ENCODE data around the gene ZNF512.

The ZNF512 gene

DNA sequence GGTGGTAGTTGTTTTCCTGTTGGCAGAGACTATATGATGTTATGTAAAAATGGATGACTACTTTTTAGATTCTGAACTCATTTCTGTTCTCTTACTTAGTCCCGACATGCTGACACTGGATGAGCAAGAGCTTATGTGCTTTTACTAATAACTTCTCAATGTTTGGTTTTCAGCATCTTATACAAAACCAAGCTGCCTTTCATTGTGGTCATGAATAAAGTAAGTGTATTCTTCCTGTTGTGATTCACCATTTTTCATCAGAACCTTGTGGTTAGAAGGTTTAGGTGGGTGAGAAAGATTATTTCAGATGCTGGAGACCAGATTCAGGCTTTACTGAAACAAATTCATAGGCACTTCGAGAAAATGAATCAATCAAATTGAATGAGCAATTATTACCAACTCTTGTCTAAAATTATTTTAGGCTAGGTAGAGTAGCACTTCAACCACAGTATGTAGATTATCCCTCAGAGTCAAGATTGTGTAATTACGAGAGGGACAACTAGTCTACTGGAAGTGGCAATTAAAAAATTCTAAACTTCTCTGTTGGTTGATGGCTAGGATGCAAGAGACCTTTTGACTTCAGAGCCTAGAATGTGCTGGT lies 55.3 kb downstream of the ZNF512 start:
- no peak for DNase-seq

GRCh38 chr2:27638709-27639108 lies 55.9 kb downstream of the ZNF512 start:
- DNase-seq, result no peak

DNA sequence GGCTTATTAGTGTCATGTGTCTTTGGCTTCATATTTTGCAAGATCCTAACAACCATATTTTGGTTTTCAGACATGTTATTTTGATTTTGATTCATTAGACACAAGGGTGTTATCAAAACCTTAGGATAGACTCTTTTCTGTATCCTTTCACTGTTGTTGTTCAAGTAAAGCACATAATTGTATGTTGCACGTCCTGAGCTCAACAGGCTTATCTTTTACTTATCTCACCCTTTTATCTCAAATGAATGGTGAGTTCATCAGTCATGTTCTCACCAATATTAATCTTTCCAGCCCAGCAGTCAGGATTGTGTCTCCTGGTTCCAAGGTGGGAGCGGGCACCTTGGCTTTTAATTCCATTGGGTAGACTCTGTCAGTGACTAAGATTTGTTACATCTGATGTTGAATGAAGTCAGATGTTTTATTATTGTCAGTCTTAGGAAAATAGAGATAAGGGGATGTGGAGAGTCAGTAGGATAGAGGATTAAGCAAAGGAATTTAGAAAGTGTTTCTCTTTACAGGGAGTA lies 57.9 kb downstream of the ZNF512 start:
- DNase-seq, result no peak

DNA sequence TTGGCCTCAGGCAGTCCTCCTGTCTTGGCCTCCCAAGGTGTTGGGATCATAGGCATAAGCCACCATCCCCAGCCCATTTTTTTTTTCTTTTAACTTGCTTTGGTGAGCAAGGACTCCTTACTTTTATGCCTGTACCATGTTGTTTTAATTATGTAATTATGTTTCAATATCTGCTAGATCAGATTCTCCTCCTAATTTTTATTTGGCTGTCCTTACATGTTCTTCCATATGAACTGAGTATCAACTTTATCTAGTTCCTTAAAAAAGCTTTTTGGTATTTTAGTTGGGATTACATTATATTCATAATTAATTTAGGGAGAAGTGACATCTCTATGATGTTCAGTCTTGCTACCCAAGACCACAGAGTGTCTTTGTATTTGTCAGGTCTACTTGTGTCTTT lies 62.4 kb downstream of the ZNF512 start:
- no peak for DNase-seq

DNA sequence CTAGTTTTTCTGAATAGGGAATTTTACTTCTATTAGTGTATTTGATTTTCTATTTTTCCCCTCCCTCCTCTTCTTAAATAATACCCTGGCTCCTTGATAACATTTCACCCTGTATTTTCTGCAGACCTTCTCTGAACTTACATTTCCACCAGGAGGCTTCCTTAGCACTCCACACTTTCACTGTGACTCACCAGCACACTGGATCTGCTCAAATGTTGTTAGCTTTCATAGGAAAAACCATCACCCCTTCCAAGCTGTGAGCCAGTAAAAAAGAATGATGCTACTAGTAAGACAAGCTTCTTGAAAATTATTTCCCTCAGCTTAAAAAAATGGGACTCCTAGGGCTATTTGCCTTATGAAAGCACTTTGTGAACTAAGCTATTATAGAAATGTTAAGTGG lies 64.4 kb downstream of the ZNF512 start:
- DNase-seq, result no peak

DNA sequence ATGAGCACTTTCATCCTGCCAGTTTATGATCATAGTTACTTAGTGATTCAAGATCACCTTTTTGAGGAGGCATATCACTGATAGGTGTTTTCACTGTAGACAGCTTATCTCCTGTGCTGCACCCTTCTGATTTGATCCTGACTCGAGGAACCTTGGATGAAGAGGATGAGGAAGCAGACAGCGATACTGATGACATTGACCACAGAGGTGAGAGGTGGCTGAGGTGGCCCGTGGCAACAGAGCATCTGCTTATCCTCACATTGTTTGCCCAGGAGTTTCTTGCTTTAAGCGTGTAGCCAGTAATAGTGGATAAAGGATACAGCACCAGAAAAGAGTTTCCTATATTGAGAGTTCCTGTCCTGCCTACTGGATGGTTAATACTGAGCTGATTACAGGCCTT lies 64.9 kb downstream of the ZNF512 start:
- no peak for DNase-seq

DNA sequence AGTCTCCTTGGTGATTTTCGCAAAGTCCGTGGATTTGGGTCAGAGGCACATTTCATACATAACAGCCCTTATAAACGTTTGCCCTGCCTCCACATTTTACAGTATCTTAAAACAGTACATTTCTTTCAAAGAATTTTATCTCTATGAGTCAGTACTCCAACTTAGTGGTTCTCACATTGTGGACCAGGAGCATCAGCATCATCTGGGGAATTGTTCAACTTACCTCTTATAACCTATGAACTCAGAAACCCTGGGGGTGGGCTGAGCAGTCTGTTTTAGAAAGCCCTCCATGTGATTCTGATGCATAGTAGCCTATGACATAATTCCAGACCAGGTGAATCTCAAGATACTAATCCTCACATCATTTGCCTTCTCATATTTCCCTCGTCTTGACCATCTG lies 68.2 kb downstream of the ZNF512 start:
- no peak for DNase-seq

DNA sequence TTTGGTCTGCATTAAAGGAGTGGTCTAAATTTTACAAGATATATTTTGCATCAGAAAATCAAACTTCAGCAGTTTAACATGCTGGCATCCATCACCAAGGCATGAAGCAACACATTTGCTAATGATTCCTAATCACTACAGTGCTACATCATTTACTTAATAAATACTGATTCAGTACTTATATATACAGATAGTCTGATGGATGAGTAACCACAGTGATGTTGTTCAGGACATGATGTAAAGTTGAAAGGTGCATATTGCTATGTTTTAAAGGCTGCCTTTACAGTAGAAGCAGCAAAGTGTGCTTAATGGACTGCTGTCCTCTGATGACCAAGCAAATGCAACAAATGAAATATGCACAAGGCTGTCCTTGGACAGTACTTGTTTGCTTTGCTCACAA lies 69.5 kb downstream of the ZNF512 start:
- no peak for DNase-seq

DNA sequence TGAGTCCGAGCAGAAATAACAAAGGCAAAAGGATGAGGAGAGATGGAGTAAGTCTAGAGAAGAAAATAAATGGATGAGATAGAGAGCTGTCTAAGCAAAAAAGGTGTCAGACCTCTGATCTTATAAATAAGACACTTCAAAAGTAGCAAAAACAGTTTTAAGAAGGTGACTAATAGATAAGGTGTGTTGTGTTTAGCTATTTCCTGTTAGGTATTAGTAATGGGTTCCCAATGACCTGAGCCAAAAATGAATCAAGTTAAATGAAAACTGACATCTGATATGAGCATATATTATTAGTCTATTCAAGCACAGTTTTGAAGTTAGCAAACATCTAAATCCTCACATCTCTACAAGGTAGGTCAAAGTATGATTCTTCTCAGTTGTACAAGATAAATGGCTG lies 69.9 kb downstream of the ZNF512 start:
- no peak for DNase-seq

DNA sequence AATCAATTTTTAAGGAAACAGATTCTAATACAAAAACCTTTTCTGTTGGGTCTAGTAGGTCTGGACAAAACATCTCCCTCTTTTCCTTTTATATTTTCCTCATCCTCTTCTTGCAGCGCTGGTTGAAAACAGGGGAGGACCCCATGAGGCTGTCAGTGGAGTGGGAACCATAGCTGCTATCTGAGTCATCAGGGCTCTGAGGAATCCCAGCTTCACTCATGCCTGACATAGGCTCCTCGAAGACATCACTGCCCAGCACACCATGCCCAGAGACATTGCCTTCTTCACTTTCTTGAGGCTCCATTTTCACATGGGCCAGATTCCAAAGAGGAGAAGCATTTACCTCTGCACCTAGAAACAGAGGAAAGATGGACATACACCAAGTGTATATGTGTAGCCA lies 70.6 kb downstream of the ZNF512 start:
- no peak for DNase-seq

DNA sequence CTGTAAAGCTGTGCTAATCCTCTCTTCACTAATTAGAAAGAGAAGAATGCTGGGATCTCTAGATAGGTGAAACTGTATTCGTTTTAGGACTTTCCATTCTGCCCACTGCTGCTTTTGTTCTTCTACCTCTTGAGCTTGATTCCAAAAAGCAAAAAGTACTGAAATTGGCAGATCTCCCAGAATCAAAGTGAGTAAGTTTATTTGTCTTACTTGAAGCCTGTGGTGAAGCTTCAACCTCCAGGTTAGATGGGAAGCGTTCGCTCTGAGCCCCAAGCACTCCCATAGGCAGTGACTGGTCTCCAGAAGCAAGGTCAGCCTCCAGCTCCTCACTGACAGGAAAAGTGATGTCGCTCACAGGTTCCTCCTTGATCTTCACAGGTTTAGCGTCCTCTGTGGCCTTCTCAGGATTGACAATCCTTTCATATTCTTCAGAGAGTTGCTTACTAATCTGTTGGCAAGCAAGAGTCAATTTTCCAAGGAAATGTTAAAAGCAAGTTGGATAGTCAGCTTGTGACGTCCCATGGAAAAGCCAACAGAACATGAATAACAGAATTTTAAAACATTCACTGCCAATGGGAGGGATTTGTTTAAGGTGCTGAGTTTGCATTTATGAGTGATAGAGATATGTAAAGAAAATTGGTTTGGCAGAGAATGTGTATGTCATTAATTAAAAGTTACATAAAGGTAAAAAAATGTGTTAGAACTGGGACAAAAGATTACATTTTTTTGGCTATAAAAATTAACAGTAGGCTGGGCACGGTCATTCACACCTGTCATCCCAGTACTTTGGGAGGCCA lies 72.5 kb downstream of the ZNF512 start:
- DNase-seq, result no peak

DNA sequence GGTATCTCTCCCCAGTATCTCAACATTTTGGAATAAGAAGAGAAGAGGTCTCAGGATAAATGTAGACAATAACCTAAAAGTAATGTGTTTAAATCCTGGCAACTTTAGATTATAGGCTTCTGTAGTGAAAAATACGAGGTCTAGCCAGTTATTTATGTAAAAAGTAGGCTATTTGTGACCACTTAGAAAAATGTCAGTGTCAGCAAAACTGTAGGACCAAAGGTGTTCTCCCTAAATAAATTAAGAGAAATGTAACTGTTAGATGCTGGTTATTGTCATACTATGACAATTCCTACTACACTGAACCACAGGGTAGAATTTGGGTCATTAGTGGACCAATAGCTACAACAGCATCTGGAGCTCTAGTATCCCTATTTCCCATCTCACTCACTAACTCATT lies 78.5 kb downstream of the ZNF512 start:
- no peak for DNase-seq

DNA sequence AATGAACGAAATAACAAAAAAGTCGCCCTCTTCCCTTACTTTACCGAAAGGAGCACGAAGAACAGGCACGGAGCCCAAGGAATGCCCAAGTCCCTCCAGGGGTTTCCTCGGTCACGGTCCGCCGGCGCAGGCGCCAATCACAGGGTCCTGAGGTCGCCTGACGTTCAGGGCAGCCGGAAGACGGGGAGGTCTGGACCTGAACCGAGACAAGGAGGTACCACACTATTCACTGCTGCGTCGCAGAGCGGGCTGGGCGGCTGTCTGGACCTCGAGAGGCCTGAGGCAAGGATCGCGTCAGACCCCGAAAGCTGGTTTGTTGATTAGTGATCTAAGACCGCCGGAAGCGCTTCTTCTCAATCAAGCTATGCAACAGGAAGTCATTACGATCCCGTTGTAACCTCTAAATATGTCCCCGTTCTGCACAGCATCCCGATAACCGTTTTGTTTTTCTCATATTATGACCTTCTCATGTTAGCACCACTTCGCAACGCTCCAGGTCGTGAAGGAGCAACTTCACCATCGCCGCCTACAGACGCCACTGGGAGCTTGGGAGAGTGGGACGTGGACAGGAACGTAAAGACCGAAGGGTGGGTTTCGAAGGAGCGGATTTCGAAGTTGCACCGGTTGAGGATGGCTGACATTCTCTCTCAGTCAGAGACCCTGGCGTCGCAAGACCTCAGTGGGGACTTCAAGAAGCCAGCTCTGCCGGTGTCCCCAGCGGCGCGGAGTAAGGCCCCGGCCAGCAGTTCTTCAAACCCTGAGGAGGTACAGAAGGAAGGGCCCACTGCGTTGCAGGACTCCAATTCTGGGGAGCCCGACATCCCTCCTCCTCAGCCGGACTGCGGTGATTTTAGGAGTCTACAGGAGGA lies 80.7 kb downstream of the ZNF512 start, which contains the start of the genes SLC4A1AP and SUPT7L:
Gene SLC4A1AP, plus strand, starts transcription at position 605 of the 869 bp plus-strand sequence. Its CDS starts 26 bp downstream, at position 631.
Gene SUPT7L, minus strand, starts transcription at position 330 of the 869 bp plus-strand sequence. CDS start 1,422 bp downstream, outside the sequence.
- DNase-seq, result peak; percentile 87

DNA sequence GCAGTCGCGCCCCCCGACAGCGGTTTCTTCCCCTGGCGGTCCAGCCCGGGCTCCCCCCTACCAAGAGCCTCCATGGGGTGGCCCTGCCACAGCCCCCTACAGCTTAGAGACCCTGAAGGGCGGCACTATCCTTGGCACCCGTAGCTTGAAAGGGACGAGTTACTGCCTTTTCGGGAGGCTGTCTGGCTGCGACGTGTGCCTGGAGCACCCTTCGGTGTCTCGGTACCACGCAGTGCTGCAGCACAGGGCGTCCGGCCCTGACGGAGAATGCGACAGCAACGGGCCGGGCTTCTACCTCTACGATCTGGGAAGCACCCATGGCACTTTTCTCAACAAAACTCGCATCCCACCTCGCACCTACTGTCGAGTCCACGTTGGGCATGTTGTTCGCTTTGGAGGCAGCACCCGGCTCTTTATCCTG lies 81.3 kb downstream of the ZNF512 start:
- DNase-seq, result peak; percentile 44

- DNase-seq, result no peak
Measured at GRCh38 chr2:27664622-27665363, 82.0 kb downstream of the ZNF512 start.

- no peak for DNase-seq
Measured at GRCh38 chr2:27667446-27667845, 84.6 kb downstream of the ZNF512 start.

DNA sequence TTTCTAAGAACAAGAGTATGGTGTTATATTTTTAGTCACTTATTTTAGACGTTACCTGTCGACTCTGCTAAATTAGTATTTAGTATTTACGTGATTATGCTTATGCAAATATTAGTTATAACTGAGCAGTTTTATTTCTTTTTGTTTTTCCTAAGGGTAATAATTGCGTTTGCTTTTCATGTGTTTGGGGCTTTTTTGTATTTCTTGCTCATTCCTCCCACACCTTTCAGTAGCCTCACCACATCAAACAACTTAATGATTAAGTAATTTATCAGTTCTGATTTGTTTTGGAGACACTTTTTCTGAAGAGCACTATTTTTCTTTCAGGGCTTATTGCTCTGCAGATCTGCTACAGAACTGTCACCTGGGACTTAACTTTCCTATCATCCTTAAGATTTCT lies 88.4 kb downstream of the ZNF512 start:
- DNase-seq, result no peak

All from NCI-H2171 (cell line).